ENCODE data around the gene NTN1. TPM values are rescaled to one million over a fixed set of nuclear protein-coding genes. Genes with fewer than 3 reads are reported as not detected.

The NTN1 gene
- total RNA-seq, 3 donors from 2014 or later = 2.2 to 3.7 (median 3.3) TPM

- no peaks in the 10 kb centered on the region for H3K27me3 ChIP-seq
- H3K4me3 ChIP-seq = no peak overlapping the region
- TF ChIP-seq CTCF (IDR thresholded peaks at IDR 0.05) = no peak
- no peak for TF ChIP-seq POLR2A (IDR thresholded peaks at IDR 0.05)
- intact Hi-C loops (cut with DNase I; ENCODE audit: low total_unique reads) = no loop called here
- no peaks in the 10 kb centered on the region for H3K9me3 ChIP-seq
- H3K27ac ChIP-seq = no peak overlapping the region
- no peaks in the 10 kb centered on the region for H3K4me1 ChIP-seq
- H3K36me3 ChIP-seq = no peaks in the 10 kb centered on the region
- DNase-seq (ENCODE audit: low spot score in 2 of 2) = no peak
These were observed 264.5 kb downstream of the NTN1 start for GRCh38 chr17:9285602-9286427.

- no peak for DNase-seq (ENCODE audit: low spot score in 2 of 2)
- Histone ChIP-seq H3K4me3 (no peak overlapping the region), H3K4me1 (no peaks in the 10 kb centered on the region), H3K27me3 (no peaks in the 10 kb centered on the region), H3K36me3 (no peaks in the 10 kb centered on the region), H3K27ac (no peak overlapping the region), H3K9me3 (no peaks in the 10 kb centered on the region)
- intact Hi-C loops (cut with DNase I; ENCODE audit: low total_unique reads) = no loop called here
- TF ChIP-seq POLR2AphosphoS5 (IDR thresholded peaks at IDR 0.05) (no peak), CTCF (IDR thresholded peaks at IDR 0.05) (no peak), POLR2A (IDR thresholded peaks at IDR 0.05) (no peak)
These were observed 265.1 kb downstream of the NTN1 start for GRCh38 chr17:9286434-9286833.

- DNase-seq (ENCODE audit: low spot score in 2 of 2) = no peak
- H3K4me1 ChIP-seq = no peaks in the 10 kb centered on the region
- H3K27me3 ChIP-seq = no peaks in the 10 kb centered on the region
- TF ChIP-seq POLR2A (IDR thresholded peaks at IDR 0.05) (no peak), POLR2AphosphoS5 (IDR thresholded peaks at IDR 0.05) (no peak), CTCF (IDR thresholded peaks at IDR 0.05) (no peak)
- intact Hi-C loops (cut with DNase I; ENCODE audit: low total_unique reads) = no loop called here
- no peak overlapping the region for H3K4me3 ChIP-seq
- H3K9me3 ChIP-seq = no peaks in the 10 kb centered on the region
- H3K36me3 ChIP-seq = no peaks in the 10 kb centered on the region
- no peak overlapping the region for H3K27ac ChIP-seq
These were observed 266.0 kb downstream of the NTN1 start for GRCh38 chr17:9287306-9287705.

- no peak overlapping the region for H3K4me3 ChIP-seq
- H3K9me3 ChIP-seq = no peaks in the 10 kb centered on the region
- H3K4me1 ChIP-seq = no peaks in the 10 kb centered on the region
- H3K27me3 ChIP-seq = no peaks in the 10 kb centered on the region
- intact Hi-C loops (cut with DNase I; ENCODE audit: low total_unique reads) = no loop called here
- no peaks in the 10 kb centered on the region for H3K36me3 ChIP-seq
- TF ChIP-seq CTCF (IDR thresholded peaks at IDR 0.05) = no peak
- no peak for TF ChIP-seq POLR2A (IDR thresholded peaks at IDR 0.05)
- TF ChIP-seq POLR2AphosphoS5 (IDR thresholded peaks at IDR 0.05) = no peak
- no peak for DNase-seq (ENCODE audit: low spot score in 2 of 2)
- no peak overlapping the region for H3K27ac ChIP-seq
These were observed 268.9 kb downstream of the NTN1 start for GRCh38 chr17:9290226-9290613.

GRCh38 chr17:9291912-9292560 is 270.7 kb downstream of the NTN1 start:
- H3K4me3 ChIP-seq = no peak overlapping the region
- H3K4me1 ChIP-seq = no peaks in the 10 kb centered on the region
- H3K27ac ChIP-seq = no peak overlapping the region
- H3K36me3 ChIP-seq = no peaks in the 10 kb centered on the region
- intact Hi-C loops (cut with DNase I; ENCODE audit: low total_unique reads) = no loop called here
- DNase-seq (ENCODE audit: low spot score in 2 of 2) = peak in 1 of 2 donors; percentile 55
- no peaks in the 10 kb centered on the region for H3K9me3 ChIP-seq
- H3K27me3 ChIP-seq = no peaks in the 10 kb centered on the region
- TF ChIP-seq CTCF (IDR thresholded peaks at IDR 0.05) (peak; percentile 43 to 70 (median 45)), POLR2AphosphoS5 (IDR thresholded peaks at IDR 0.05) (no peak)

Measured in breast epithelium (tissue), 4 donors.